ENCODE data around the gene EXOC3L1.
A peak's percentile ranks its signal among the peaks of the same experiment; 100 is the strongest.

The EXOC3L1 gene

DNA sequence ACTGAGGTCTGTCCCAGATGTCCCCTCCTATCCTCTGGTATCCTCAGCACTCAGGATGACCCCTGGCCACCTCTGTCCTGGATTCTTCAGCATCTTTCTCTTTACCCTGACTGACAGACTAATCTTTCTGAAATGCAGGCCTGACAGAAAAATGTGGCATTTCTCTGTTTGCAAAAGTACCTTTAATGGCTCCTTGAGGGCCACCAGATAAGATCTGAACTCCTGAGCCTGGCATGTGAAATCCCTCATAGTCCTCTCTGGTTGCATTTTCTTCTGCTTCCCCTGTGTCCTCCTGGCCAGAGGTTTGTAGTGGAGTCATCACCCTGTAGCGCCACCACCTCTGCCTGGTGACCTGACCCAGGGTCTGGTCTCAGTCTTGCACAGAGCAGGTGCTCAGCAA, 6.9 kb upstream of the EXOC3L1 start:
- no peak for DNase-seq (ENCODE audit: low spot score)

DNA sequence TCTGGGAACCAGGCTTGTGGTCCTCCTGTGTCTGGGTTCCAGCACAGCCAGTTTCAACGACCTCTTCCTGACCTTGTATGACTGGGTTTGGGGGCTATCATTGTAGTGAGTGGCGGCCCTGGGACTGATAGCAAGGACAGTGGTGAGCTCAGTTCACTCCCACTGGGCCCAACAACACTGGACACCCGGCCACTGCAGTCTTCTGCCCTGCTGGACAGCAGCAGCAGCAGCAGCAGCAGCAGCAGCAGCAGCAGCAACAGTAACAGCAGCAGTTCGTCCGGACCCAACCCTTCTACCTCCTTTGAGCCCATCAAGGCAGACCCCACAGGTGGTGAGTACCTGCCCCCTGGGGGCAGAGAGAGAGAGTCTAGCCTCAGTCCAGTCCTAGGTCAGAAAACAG, 5.7 kb upstream of the EXOC3L1 start:
- no peak for DNase-seq (ENCODE audit: low spot score)

DNA sequence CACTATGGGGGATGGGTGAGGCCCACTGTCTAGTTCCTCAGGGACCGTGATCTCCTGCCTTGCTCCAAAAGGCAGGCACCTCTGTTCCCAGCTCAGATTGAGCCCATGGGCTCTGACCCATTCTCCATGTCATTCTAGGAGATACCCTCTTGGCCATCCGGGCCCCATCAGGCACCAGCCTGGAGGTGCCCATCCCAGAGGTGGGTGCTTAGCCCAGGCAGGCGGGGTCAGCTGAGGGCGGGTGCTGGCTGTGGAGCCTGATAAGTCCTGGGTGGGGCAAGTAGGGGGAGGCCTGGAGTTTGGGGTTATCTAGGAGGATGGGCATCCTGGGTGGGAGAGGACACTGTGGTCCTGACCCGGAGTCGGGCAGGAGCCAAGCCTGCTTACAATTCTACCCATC, 4.3 kb upstream of the EXOC3L1 start:
- DNase-seq (ENCODE audit: low spot score), result no peak

DNA sequence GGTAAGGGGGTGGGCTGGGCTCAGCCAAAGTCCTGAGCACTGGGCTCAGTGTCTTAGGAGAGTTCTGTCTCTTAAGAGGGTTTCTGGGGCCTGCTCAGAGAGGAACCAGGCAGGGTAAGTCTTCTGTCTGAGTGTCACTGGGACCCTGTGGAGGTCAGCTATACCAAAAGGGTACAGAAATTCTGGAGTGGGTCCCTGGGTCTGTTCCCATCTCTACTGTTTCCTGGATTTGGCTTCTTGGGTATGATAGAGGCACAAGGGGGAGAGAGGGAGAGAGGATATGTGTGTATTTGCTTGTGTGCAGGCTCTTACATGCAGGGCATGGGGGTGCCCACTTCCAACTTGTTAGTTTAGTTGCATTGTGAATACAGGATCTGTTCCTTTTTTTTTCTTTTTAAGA, 3.6 kb upstream of the EXOC3L1 start:
- no peak for DNase-seq (ENCODE audit: low spot score)

DNA sequence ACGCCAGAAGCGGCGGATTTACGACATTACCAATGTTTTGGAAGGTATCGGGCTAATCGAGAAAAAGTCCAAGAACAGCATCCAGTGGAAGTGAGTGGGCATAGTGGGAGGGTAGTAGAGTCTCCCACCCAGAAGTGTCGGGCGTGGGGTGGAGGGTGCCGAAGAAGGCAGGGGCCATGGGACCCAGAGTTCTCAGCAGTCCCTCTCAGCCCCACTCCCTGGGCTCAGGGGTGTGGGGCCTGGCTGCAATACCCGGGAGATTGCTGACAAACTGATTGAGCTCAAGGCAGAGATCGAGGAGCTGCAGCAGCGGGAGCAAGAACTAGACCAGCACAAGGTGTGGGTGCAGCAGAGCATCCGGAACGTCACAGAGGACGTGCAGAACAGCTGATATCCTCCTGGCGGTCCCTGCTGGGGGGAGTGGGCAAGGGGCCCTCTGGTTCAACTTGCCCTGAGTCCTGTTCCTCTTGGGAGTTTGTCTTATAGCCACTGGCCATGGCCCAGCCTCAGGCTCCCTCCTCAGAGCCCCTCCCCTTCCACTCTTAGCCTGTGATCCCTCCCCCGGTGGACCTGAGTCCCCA, 2.9 kb upstream of the EXOC3L1 start:
- DNase-seq (ENCODE audit: low spot score), result no peak

DNA sequence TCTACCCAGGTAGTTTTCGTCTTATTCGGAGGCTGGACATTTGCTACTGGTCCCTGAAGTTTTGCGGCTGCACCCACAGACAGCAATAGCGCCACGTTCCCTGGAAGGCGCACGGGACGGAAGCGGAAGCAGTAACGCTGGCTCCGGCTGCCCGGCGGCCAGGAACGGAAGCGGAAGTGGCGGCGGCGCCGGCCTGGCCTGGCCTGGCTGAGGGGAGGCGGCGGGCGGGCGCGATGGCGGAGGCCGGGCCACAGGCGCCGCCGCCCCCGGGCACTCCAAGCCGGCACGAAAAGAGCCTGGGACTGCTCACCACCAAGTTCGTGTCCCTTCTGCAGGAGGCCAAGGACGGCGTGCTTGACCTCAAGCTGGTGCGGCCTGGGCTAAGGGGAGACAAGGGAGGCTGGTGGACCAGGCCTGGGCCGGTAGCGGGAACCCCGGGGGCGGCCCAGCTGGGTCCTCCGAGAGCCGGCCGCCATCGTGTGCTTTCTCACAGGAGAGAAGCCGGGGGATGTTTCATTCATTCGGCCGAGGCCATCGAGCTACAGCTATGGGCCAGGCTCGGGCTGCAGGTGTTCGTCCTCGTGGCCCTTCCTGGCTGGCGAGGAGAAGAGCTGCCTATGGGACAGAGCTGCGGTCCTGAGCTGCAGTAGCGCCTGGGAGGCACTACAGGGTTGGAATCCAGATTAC, 2.2 kb upstream of the EXOC3L1 start, which contains the start of gene E2F4:
Gene E2F4 (plus strand): TSS at position 161 of the 687 bp plus-strand sequence. CDS start 73 bp downstream, at position 234.
- DNase-seq (ENCODE audit: low spot score), result peak; percentile 93

DNA sequence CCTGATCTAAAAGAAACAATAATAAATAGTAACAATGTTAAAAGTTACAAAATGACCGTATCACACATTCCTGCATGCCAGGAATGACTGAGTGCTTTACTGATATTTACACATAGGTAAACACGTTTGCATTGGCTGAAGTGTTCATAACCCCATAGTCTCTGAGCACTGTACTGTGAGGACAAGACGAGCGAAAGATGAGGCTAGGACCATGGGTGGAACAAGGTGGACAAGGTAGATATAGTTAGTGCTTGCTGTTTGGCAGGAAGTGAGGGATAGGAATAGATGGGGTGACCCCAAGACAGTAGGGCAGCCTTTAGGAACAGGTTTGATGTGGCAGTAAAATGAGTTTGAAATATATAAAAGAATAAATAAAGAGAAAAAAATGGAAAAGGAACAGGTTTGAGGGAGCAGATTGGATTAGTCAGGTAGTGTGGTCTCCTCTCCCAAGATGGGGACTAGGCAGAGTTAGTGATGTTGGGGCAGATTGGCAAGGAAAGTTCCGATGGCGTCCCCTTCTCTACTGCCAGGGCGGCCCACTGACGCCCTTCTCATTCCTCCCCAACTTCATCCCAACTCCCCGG, 1.6 kb upstream of the EXOC3L1 start:
- DNase-seq (ENCODE audit: low spot score), result no peak

DNA sequence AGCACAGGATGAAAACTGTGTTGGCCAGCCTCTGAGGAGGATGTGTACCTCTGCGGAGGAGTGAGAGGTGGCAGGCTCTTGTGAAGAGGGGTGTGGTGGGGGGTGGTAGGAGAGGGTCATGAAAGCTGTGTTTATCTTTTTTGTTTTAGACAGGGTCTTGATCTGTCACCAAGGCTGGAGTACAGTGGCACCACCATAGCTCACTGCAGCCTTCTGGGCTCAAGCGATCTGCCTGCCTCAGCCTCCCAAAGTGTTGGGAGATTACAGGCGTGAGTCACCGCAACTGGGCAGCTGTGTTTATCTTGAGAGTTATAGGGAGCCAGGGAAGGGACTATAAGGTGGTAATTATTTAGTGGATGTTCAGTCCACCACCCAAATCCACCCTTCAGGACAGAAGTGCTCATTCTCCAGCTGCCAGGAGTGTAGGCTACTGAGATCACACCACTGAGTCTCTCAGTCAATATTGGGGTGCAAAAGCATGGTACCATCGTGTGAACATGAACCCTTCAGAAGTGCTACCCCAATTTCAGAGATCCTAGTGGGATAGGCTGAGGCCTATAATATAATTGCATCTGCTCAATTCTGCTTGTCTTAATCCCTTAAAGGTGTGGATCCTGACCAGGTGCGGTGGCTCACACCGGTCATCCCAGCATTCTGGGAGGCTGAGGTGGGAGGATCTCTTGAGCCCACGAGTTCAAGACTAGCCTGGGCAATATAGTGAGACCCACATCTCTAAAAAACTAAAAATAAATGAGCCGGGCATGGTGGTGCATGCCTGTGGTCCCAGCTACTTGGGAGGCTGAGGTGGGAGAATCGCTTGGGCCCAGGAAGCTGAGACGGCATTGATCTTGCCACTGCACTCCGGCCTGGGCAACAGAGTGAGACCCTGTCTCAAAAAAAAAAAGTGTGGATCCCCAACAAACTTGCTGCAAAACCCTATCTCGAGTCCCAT, 788 bp upstream of the EXOC3L1 start:
- no peak for DNase-seq (ENCODE audit: low spot score)

DNA sequence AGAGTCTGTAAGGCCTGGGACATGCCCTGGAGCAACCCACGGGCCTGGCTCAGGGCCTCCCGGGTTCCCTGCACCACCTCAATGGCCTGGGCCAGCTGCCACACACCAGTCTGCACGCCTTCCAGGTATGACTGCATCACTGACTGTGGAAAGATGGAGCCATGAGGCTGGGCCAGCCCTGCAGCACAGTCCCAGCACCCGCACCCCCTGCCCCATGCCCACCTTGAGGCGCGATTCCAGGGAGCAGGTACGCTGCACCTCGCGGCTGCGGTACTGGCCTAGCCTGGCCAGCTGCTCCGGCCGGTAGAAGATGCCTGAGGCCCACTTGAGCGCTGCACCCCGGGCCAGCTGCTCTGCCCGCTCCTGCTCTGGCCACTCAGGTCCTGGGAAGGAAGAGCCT, 1.1 kb downstream of the EXOC3L1 start:
- DNase-seq (ENCODE audit: low spot score), result no peak

DNA sequence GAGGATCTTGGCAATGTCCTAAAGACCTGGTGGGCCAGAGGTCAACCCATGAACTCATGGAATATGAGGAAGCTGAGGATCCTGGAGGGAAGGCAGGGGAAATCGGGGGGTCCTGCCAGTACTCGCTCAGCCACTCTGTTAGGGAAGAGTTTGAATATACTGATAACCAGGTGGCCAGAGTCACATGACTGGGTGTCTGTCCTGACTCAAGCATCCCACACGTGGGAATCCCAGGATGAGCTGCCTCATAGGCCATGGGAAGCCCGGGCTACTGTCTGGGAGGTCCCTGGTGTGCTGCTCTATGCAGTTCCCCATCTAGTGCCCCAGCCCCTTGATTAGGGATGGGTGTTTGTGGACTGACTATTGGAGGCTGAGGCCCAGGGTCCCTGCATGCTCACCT, 1.6 kb downstream of the EXOC3L1 start:
- DNase-seq (ENCODE audit: low spot score), result no peak

DNA sequence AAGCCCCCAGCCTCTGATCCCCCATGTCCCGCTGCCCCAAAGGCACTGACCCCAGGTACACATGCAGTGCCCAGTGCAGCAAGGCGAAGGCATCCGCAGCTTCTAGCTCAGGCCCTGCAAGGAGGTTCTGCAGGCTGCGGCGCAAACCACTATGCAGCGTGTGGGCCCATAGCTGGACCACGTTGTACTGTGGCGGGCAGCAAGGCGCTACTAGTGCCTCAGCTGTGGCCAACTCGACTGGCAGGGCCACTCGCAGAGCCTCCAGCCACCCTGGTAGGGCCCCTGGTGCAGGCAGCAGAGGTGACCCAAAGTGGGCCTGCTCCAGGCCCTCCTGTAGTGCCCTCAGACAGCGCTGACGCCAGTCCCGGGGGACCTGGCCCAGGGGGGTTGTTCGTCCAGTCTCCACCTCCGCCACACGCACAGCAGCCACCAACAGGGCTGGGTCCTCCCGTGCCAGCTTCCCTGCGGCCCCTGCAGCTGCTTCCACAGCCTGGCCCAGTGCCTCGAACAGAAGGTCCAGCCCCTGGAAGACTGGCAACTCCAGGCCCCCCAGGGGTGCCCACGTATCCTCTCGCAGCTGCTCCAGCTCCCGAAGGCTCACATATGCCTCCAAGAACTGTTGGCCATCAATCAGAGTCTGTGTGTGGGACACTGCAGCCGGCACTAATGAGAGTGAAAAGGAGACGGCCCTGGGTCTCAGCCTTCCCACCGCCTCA, 2.6 kb downstream of the EXOC3L1 start:
- no peak for DNase-seq (ENCODE audit: low spot score)

DNA sequence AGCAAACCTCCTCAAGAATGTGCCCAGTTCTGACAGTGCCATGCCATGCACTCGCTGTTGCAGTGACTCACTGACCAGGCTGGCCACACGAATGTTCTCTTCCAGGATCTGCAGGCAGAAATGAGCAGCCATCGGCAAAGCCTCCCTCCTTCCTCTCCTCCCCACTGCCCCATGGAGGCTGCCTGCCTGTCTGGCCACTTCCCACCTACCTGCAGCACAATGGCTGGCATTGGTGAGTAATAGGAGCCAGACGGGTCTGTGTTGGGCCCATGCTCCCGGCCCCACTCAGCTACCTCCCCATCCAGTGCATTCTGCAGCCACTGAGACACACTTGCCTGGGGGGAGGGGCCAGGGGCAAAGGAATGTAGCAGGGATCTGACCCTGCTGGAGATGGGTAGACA, 3.4 kb downstream of the EXOC3L1 start:
- DNase-seq (ENCODE audit: low spot score), result no peak

DNA sequence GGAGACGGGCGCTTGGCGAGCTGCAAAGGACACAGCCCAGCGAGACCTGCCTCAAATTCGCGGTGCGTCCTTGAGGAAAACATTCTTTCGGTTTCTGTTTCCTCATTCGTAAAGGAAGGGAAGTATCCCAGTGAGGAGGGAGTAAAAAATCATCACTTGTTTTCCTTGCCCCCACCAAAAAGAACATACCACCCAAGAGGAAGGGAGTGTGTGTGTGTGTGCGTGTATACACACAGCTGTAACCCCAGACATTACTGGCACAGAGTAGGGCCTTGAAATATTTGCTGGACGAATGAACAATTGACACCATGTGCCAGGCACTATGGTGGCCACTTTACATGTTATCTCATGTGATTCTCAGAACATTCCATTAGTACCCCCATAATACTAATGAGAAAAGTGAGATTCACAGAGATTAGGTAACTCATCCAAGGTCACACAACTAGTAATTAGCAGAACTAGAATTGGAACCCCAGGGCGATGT, 4.2 kb downstream of the EXOC3L1 start:
- DNase-seq (ENCODE audit: low spot score), result no peak

DNA sequence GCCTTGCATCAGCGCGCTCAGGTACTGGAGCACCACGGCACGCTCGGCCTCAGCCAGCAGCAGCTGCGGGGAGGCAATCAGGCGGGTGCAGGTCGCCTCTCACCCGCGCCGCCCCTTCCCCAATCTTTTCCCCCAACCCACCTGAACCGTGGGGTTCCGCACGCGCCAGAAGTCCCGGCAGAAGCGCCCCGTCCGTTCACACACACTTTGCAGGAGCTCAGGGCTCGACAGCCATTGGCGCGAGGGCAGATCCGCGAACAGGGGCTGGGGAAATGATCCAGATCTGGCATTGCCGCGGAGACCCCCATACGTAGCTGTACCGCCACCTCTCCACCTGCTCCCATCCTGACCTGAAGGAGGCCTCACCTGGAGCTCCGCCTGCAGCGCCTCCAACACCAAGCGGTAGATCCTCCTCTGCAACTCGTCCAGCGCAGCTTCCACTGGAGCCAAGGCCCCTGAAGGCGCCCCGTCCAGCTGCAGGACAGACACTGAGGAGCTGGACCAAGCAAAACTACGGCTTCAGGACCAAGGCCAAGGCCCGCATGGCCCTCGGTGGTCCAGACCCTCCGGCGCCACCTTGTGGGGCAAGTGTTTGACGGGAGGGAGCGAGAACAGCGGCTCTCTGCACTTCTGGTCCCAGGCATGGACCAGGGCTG, 4.8 kb downstream of the EXOC3L1 start:
- DNase-seq (ENCODE audit: low spot score), result peak; percentile 83

DNA sequence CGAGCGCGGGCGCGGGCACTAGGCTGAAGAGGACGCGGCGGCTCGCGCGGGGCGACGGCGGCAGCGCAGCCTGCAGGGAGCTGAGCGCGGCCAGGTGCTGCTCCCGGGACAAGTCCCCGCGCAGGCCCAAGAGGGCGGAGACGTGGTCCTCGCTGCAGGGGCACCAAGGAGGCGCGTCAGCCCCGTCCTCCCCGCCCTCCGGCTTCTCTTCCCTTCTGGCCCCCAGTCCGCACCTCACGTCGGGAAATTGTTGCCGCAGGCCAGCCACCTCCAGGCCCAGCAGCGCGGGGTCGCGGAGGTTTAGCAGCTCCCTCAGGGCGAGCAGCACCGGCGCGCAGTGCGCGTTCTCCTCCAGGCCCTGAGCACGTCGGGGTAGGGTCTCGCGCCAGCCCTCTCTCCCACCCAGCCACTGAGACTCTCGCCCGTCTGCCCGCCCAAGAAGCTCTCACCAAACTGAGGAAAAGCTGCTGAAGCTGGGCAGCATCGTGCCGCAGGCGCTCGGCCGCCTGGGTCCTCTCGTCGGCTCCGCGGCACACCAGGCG, 5.4 kb downstream of the EXOC3L1 start:
- no peak for DNase-seq (ENCODE audit: low spot score)

DNA sequence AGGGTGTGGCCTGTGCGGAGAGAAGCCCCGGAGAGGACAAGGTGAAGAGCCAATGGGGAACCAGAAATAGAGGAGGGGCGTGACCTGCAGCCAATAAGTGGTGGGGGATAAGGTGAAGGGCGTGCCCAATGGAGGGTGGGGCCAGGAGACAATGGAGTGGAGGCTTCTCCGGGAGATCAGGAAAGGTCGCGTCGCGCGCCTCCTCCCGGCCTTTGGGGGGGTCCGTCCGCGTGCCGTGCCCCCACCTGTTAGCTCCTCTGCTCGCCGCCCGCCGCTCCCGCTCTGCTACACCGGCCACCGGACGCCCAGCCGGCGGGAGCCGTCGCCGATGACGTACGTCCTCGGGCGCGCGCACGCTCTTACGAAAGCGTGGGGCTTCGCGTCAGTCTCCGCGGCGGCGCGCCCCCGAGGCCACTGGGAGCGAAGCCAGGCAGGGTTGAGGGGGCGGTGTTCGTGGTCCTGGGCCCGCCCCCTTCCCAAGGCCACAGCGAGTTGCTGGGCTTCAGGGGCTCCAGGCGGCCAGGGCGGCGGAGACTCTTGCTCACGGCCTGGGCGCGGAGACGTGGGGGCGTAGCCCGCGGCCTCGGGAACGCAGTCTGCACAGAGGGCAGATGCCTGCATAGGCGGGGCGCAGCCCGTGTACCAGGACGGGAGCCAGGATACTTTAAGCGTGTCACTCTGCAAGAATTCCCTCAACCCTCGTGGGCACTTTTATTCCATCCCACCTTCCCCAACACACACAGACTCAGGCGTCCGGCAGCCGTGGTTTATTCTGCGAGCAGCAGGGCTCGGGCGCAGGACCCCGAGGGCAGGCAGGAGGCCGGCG, 6.1 kb downstream of the EXOC3L1 start, which contains the start of gene MATCAP1:
Gene MATCAP1 (minus strand): TSS at position 337 of the 826 bp plus-strand sequence. CDS start 3,353 bp downstream, outside the sequence.
- peak; percentile 98 for DNase-seq (ENCODE audit: low spot score)

DNA sequence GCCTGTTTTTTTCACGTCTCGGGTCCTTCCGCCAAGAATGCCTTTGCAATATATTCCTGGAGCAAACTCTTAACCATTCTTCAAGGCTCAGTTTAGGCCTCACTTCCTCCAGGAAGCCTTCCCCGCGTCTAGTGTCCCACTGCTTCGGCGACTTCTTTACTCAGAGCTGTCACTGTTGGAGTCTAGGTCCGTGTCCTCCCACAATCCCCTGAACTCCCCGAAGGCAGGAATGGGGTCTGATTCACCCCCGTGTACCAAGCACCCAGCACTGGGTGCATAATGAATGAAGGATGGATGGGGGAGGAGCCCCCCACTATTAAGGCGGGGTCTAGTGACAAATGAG, 6.7 kb downstream of the EXOC3L1 start:
- no peak for DNase-seq (ENCODE audit: low spot score)

DNA sequence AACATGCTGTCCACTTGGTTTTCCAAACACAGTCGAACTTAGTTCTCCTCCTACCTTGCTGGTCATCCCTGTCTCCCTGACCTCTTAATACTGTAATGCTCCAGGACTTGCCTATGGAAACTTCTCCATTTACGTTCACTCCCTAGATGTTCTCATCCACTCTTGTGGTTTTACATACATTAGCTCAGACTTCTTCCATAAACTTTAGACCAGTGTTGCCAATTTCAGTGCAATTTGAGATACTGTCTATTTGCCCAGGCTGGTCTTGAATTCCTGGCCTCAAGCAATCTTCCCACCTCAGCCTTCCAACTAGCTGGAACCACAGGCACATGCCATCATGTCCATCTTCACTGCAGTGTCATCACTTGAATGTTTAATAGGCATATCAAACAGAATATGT, 7.6 kb downstream of the EXOC3L1 start:
- no peak for DNase-seq (ENCODE audit: low spot score)

DNA sequence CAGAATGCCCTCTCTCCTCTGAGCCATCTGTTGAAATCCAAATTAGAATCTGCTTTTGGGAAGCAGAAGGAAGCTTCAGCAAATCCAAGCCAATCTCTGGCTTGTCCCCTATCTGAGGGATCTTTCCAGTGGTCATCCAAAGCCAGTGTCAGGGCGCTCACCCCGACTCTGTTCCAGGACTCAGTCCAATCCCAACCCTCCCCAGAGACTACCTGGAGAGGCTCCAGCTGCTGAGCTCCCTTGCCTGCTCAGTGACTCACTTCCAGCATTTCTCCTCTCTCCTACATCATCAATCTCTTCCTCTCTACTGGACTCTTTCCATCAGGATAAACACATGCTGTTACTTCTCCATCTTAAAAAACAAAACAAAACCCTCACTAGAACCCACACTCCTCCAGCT, 8.6 kb downstream of the EXOC3L1 start:
- no peak for DNase-seq (ENCODE audit: low spot score)

DNA sequence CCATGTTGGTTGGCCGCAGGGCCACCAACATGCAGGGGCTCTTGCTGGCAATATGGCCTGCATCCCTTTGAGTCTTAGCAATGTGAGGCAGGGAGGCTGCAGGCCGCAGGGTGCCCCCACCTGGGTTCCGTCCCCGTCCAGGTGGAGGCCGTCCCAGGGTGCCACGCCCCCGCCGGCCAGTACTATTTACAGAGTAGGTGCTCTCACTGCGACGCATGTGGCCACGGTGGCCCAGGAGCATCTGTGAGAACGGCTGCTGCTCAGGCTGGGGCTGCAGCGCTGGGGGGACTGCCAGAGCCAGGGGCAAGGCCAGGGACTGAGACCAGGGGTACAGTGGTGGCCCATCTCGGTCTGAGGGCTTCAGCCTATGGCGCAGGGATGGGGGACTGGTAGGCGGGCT, 9.8 kb downstream of the EXOC3L1 start:
- no peak for DNase-seq (ENCODE audit: low spot score)
